OCI-LY7 (cell line): ENCODE measurements around the gene C7orf25. TPM values are rescaled to one million over a fixed set of nuclear protein-coding genes. Genes with fewer than 3 reads are reported as not detected.

Experiments used
- BruUV-seq: library from RNA; stranded (reverse); fragments of 400-500 nt; replicated peaks from 2 replicates; lab custom pipeline; 2021; lab: Mats Ljungman, UMichigan
- CTCF ChIA-PET: fragments of 300-600 bp; sonication (Branson Sonifier 250); formaldehyde crosslinking; loops from one replicate; lab custom pipeline; 2022; ENCODE audit warnings: antibody characterized with exemption; ENCODE audit not compliant: unreplicated experiment; lab: Charles Lee
- POLR2A ChIA-PET: fragments of 300-600 bp; sonication (Branson Sonifier 250); formaldehyde crosslinking; loops from one replicate; lab custom pipeline; 2022; ENCODE audit warnings: antibody characterized with exemption; lab: Charles Lee
- DNase-seq: peaks from one replicate; pipeline ENCODE4 v3.0.0-alpha.2; 2015; ENCODE audit warnings: low spot score
- H2AFZ ChIP-seq: fragments of 200-600 bp; sonication (generic), shearing (Covaris generic); 2 replicates; pipeline ENCODE4 v1.6.1; 2014; ENCODE audit warnings: mild to moderate bottlenecking, antibody characterized with exemption, low read length, moderate library complexity
- H3K27ac ChIP-seq: fragments of 200-600 bp; sonication (generic); 2 replicates; pipeline ENCODE4 v1.5.1; 2014; ENCODE audit warnings: mixed run types, low read depth, mild to moderate bottlenecking, moderate library complexity, low read length, inconsistent platforms; ENCODE audit not compliant: poor library complexity, severe bottlenecking
- H3K36me3 ChIP-seq: fragments of 200-600 bp; sonication (generic); 2 replicates; pipeline ENCODE4 v1.6.1; 2014; ENCODE audit warnings: mild to moderate bottlenecking, antibody characterized with exemption, low read length, moderate library complexity, mixed read lengths; ENCODE audit not compliant: insufficient read depth
- H3K4me1 ChIP-seq: fragments of 200-600 bp; sonication (generic); 2 replicates; pipeline ENCODE4 v1.5.1; 2014; ENCODE audit warnings: mild to moderate bottlenecking, low read length; ENCODE audit not compliant: insufficient read depth, poor library complexity, severe bottlenecking
- H3K4me2 ChIP-seq: fragments of 200-600 bp; sonication (generic); 2 replicates; pipeline ENCODE4 v1.6.1; 2014; ENCODE audit warnings: mild to moderate bottlenecking, low read length
- H3K4me3 ChIP-seq: fragments of 200-600 bp; sonication (generic); 2 replicates; pipeline ENCODE4 v1.5.1; 2014; ENCODE audit warnings: mild to moderate bottlenecking, low read depth, low read length; ENCODE audit not compliant: poor library complexity, severe bottlenecking
- H3K79me2 ChIP-seq: fragments of 200-600 bp; sonication (generic); 2 replicates; pipeline ENCODE4 v1.6.1; 2016; ENCODE audit warnings: low read depth, mild to moderate bottlenecking, low read length, moderate library complexity, mixed read lengths; ENCODE audit not compliant: insufficient read depth
- H3K9me2 ChIP-seq: fragments of 200-600 bp; sonication (generic); 2 replicates; pipeline ENCODE4 v1.6.1; 2016; ENCODE audit warnings: mild to moderate bottlenecking, low read length, mixed read lengths; ENCODE audit not compliant: insufficient read depth
- H3K9me3 ChIP-seq: fragments of 200-600 bp; sonication (generic); 2 replicates; pipeline ENCODE4 v1.6.1; 2014; ENCODE audit warnings: mild to moderate bottlenecking, mixed run types, low read length, mixed read lengths
- H4K20me1 ChIP-seq: fragments of 200-600 bp; sonication (generic); 2 replicates; pipeline ENCODE4 v1.6.1; 2014; ENCODE audit warnings: mild to moderate bottlenecking, antibody characterized with exemption, low read length, moderate library complexity, mixed read lengths; ENCODE audit not compliant: insufficient read depth
- CTCF ChIP-seq: fragments of 200-600 bp; sonication (generic); conservative IDR thresholded peaks from 2 replicates; pipeline ENCODE4 v1.5.1; 2014; ENCODE audit warnings: mild to moderate bottlenecking, antibody characterized with exemption, low read length, moderate library complexity, mixed read lengths
- EZH2phosphoT487 ChIP-seq: fragments of 200-600 bp; sonication (generic); IDR thresholded peaks from 2 replicates; pipeline ENCODE4 v1.6.1; 2018; ENCODE audit warnings: low read depth, borderline replicate concordance, mild to moderate bottlenecking, mixed run types, antibody characterized with exemption, low read length, moderate library complexity, mixed read lengths
- intact Hi-C: fragments of 100-400 bp; cut with micrococcal nuclease; formaldehyde crosslinking; loops from one replicate; pipeline ENCODE4 v1.10.0; 2022; ENCODE audit not compliant: unreplicated experiment
- total RNA-seq, 2 experiments: library from RNA; depleted of rRNA in 1 of 2; stranded (reverse); fragments of >200 nt in 1 of 2; shearing (Covaris generic) in 1 of 2; gene quantifications; 2 replicates each; pipeline ENCODE4 v1.2.3, GENCODE V29; 2014 to 2022

The C7orf25 gene
- total RNA-seq, 2 experiments from 2014 or later, result 6.0 to 9.1 TPM

DNA sequence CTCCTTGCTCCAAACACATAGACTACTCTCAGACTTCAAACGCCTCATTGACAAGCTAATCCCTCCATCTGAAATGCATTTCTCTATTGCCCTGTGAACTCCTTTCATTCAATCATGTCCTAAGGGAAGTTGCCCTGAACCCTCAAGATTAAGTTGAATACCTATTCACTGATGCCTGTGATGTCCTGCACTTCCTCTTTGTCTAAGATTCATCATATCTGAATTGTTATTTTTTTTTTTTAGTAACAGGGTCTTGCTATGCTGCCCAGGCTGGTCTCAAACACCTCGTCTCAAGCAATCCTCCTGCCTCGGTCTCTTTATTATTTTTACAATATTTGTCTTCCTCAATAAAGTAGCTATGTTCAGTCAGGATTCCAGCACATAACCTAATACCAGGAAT is 16.9 kb upstream of the C7orf25 start:
- no TSS peak for BruUV-seq
- no peak overlapping the region for H2AFZ ChIP-seq
- no peak for DNase-seq
- H3K36me3 ChIP-seq, result peaks cover 67% of the 10 kb centered on the region
- no peaks in the 10 kb centered on the region for H3K9me3 ChIP-seq
- H3K79me2 ChIP-seq, result peaks cover 92% of the 10 kb centered on the region
- intact Hi-C loops, result no loop called here
- no peak overlapping the region for H3K4me3 ChIP-seq
- CTCF ChIA-PET, result no interaction called here
- H4K20me1 ChIP-seq, result peaks cover 43% of the 10 kb centered on the region
- POLR2A ChIA-PET, result interaction anchor here (1.5 to 4.6 kb wide), 3 partner anchors 9 to 18 kb away, joined by 5 to 25 read pairs (median 8); partner anchors contain the start of gene C7orf25
- H3K4me2 ChIP-seq, result peak overlapping the region; percentile 93
- no peaks in the 10 kb centered on the region for H3K9me2 ChIP-seq
- TF ChIP-seq EZH2phosphoT487, result no peak
- no peak for TF ChIP-seq CTCF
- peaks cover 55% of the 10 kb centered on the region for H3K4me1 ChIP-seq
- H3K27ac ChIP-seq, result no peak overlapping the region

DNA sequence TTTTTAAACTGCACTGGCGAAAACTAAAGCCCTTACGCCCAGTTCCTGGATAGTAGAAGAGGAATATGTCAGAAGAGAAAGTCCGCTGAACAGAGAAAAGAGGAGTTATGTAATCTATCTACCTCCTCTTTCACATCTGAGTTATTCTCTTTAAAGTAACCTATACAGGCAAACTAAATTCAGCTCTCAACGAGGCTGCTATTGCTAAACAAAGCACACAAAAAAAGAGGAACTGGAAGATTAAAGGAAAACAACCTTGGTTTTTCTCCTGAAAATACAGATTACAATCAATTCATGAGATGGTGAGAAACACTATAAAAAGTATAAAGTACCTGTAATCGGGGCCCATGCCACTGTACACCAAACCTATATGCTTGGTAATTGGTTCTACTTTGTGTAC is 14.3 kb upstream of the C7orf25 start:
- Histone ChIP-seq H3K9me2 (no peaks in the 10 kb centered on the region), H2AFZ (no peak overlapping the region), H3K36me3 (peaks cover 93% of the 10 kb centered on the region), H3K4me3 (no peak overlapping the region), H4K20me1 (peaks cover 42% of the 10 kb centered on the region), H3K27ac (no peak overlapping the region), H3K79me2 (peaks cover 69% of the 10 kb centered on the region), H3K9me3 (no peaks in the 10 kb centered on the region), H3K4me1 (peaks cover 49% of the 10 kb centered on the region), H3K4me2 (no peak overlapping the region)
- intact Hi-C loops, result no loop called here
- DNase-seq, result no peak
- ChIA-PET CTCF (no interaction called here), POLR2A (interaction anchor here (0.8 to 0.9 kb wide), 3 partner anchors 9 to 38 kb away, joined by 3 to 4 read pairs (median 3); no protein-coding TSS in a partner anchor)
- BruUV-seq, result no TSS peak
- TF ChIP-seq EZH2phosphoT487 (no peak), CTCF (no peak)

GRCh38 chr7:42925630-42926029 is 13.8 kb upstream of the C7orf25 start:
- Histone ChIP-seq H3K9me2 (no peaks in the 10 kb centered on the region), H3K36me3 (peaks cover 96% of the 10 kb centered on the region), H3K79me2 (peaks cover 63% of the 10 kb centered on the region), H3K4me2 (no peak overlapping the region), H2AFZ (no peak overlapping the region), H3K4me1 (peaks cover 47% of the 10 kb centered on the region), H3K27ac (no peak overlapping the region), H3K4me3 (no peak overlapping the region), H4K20me1 (peaks cover 36% of the 10 kb centered on the region), H3K9me3 (no peaks in the 10 kb centered on the region)
- TF ChIP-seq EZH2phosphoT487 (no peak), CTCF (no peak)
- CTCF ChIA-PET, result no interaction called here
- no peak for DNase-seq
- POLR2A ChIA-PET, result no interaction called here
- intact Hi-C loops, result no loop called here
- no TSS peak for BruUV-seq
